Suprapubic skin (tissue), 4 donors: ENCODE data around the gene EHF. TPM values are rescaled to one million over a fixed set of nuclear protein-coding genes. Genes with fewer than 3 reads are reported as not detected.
A peak's percentile ranks its signal among the peaks of the same experiment; 100 is the strongest.

Source experiments
- DNase-seq, 2 donors: peaks; one replicate each; pipeline ENCODE4 v3.0.0-alpha.2; 2019; ENCODE audit warnings: low spot score in 2 of 2
- H3K27ac ChIP-seq: fragments of 200-600 bp; sonication (generic); one replicate; pipeline ENCODE4 v1.5.1; 2019
- H3K27me3 ChIP-seq: fragments of 200-600 bp; sonication (generic); one replicate; pipeline ENCODE4 v1.5.1; 2019
- H3K36me3 ChIP-seq: fragments of 200-600 bp; sonication (generic); one replicate; pipeline ENCODE4 v1.5.1; 2019
- H3K4me1 ChIP-seq: fragments of 200-600 bp; sonication (generic); one replicate; pipeline ENCODE4 v1.5.1; 2019
- H3K4me3 ChIP-seq: fragments of 200-600 bp; sonication (generic); one replicate; pipeline ENCODE4 v1.5.1; 2019; ENCODE audit warnings: mild to moderate bottlenecking
- H3K9me3 ChIP-seq: fragments of 200-600 bp; sonication (generic); one replicate; pipeline ENCODE4 v1.5.1; 2019
- EP300 ChIP-seq: sonication (generic); formaldehyde crosslinking; IDR thresholded peaks from one replicate; pipeline ENCODE4 v1.6.1; 2017; ENCODE audit warnings: antibody characterized with exemption
- POLR2A ChIP-seq, 2 donors: fragments of 450-650 bp; IDR thresholded peaks; one replicate each; pipeline ENCODE4 v1.6.1; 2017; ENCODE audit warnings: antibody characterized with exemption in 2 of 2, mild to moderate bottlenecking in 2 of 2, moderate library complexity in 2 of 2
- POLR2AphosphoS5 ChIP-seq, 3 donors: sonication (generic); formaldehyde crosslinking; IDR thresholded peaks; one replicate each; pipeline ENCODE4 v1.6.1; 2017; ENCODE audit warnings: antibody characterized with exemption in 3 of 3
- WGBS: methylation state at CpG from one replicate; pipeline ENCODE4 v1.1.5; 2018; 5-methylcytosine and 5-hydroxymethylcytosine counted together
- total RNA-seq, 4 donors: library from RNA; depleted of rRNA; stranded (reverse); fragments of >200 nt; gene quantifications; one replicate each; pipeline ENCODE4 v1.1.0, GENCODE V29; 2016
- TF ChIP-seq, protein P1 (sequence below), 2 donors: fragments of 200-600 bp in 1 of 2; fragments of 450-650 bp in 1 of 2; sonication (generic) in 1 of 2; IDR thresholded peaks; one replicate each; pipeline ENCODE4 v1.5.1; 2016 to 2019; ENCODE audit warnings: antibody characterized with exemption in 2 of 2, mild to moderate bottlenecking in 1 of 2, moderate library complexity in 1 of 2

Gene EHF
- total RNA-seq, 4 donors from 2014 or later = 99.2 to 138 (median 118) TPM

DNA sequence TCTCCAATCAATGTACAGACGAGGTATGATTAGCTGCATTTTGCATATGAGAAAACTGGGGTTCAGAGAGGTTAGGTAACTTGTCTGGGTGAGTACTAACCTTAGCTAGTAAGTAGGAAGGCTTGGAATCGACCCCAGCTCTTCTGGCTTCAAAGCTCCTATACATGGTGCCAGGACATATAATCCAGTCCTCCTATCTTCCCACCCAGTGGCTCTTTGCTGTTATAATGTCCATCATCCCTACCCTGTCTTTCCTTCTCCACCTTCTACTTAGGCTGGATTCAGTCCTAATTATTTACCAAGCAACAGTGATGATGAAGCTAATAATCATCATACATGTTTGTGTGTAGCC, 20.0 kb downstream of the EHF start:
- Histone ChIP-seq H3K4me1 (peaks cover 65% of the 10 kb centered on the region), H3K9me3 (no peaks in the 10 kb centered on the region), H3K27me3 (no peaks in the 10 kb centered on the region), H3K4me3 (no peak overlapping the region), H3K36me3 (no peaks in the 10 kb centered on the region), H3K27ac (peak overlapping the region; percentile 39)
- TF ChIP-seq EP300 = no peak
- TF ChIP-seq, protein P1, sequence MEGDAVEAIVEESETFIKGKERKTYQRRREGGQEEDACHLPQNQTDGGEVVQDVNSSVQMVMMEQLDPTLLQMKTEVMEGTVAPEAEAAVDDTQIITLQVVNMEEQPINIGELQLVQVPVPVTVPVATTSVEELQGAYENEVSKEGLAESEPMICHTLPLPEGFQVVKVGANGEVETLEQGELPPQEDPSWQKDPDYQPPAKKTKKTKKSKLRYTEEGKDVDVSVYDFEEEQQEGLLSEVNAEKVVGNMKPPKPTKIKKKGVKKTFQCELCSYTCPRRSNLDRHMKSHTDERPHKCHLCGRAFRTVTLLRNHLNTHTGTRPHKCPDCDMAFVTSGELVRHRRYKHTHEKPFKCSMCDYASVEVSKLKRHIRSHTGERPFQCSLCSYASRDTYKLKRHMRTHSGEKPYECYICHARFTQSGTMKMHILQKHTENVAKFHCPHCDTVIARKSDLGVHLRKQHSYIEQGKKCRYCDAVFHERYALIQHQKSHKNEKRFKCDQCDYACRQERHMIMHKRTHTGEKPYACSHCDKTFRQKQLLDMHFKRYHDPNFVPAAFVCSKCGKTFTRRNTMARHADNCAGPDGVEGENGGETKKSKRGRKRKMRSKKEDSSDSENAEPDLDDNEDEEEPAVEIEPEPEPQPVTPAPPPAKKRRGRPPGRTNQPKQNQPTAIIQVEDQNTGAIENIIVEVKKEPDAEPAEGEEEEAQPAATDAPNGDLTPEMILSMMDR (IDR thresholded peaks at IDR 0.05) = no peak
- no peak for TF ChIP-seq POLR2AphosphoS5 (IDR thresholded peaks at IDR 0.05)
- TF ChIP-seq POLR2A (IDR thresholded peaks at IDR 0.05) = no peak
- 58% methylated on average over 2 of the region's 2 CpGs for WGBS
- DNase-seq = no peak

- TF ChIP-seq, protein P1 (IDR thresholded peaks at IDR 0.05) = no peak
- TF ChIP-seq POLR2A (IDR thresholded peaks at IDR 0.05) = no peak
- TF ChIP-seq EP300 = no peak
- TF ChIP-seq POLR2AphosphoS5 (IDR thresholded peaks at IDR 0.05) = no peak
- DNase-seq = no peak
- no peaks in the 10 kb centered on the region for H3K36me3 ChIP-seq
- H3K4me1 ChIP-seq = peaks cover 70% of the 10 kb centered on the region
- H3K9me3 ChIP-seq = no peaks in the 10 kb centered on the region
- no peaks in the 10 kb centered on the region for H3K27me3 ChIP-seq
- H3K4me3 ChIP-seq = no peak overlapping the region
- H3K27ac ChIP-seq = peak overlapping the region; percentile 39
- WGBS = 38% methylated on average over 5 of the region's 5 CpGs
These were observed 20.6 kb downstream of the EHF start for GRCh38 chr11:34641456-34641855.

DNA sequence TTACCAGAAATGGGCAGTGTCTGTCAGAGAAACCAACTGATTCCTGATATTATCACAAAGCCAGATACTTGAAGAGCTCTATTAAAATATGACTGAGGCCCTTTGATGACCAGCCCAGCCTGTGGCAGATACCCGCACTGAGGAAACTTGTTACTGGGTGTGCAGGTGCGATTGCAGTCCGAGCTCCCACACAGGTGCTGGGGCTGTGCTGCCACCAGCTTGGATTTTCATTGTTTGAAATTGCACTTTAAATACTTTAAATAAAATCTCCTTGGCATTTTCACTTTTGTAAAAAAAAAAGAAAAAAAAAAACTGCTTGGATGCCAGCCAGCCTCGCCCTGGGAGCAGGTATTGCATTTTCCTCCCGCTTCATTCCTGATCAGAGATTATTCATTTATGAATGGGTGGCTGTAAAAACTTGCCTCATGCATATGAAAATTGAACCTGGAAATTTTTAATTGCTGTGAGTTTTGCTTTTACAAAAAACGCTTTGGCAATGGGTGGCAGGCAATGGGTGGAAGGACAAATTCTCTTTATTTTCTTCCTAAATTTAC, 21.2 kb downstream of the EHF start:
- H3K36me3 ChIP-seq = no peaks in the 10 kb centered on the region
- peak overlapping the region; percentile 48 for H3K27ac ChIP-seq
- peaks cover 74% of the 10 kb centered on the region for H3K4me1 ChIP-seq
- no peaks in the 10 kb centered on the region for H3K27me3 ChIP-seq
- no peaks in the 10 kb centered on the region for H3K9me3 ChIP-seq
- TF ChIP-seq POLR2A (IDR thresholded peaks at IDR 0.05) (no peak), POLR2AphosphoS5 (IDR thresholded peaks at IDR 0.05) (no peak), EP300 (no peak)
- no peak for DNase-seq
- WGBS = 47% methylated on average over 6 of the region's 6 CpGs
- no peak overlapping the region for H3K4me3 ChIP-seq

DNA sequence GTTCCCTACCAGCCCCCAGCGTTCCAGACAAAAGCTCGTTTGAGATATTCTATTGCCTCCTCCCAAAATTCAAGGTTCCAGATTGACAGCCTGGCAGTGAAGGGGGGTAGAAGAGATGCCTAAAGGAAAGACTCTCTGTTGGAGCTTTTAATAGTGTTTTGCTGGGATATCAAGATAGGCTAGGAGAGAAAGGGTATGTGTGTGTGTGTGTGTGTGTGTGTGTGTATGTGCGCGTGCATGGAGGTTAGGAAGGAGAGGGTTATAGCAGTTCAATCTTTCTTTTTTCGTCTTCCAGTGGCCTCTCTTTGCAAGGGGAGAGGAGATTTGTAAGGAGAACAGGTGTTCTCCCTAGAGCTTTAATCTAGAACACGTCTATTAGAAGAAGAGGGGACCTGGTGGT, 22.0 kb downstream of the EHF start:
- WGBS = 63% methylated on average over 6 of the region's 6 CpGs
- H3K27me3 ChIP-seq = no peaks in the 10 kb centered on the region
- no peaks in the 10 kb centered on the region for H3K9me3 ChIP-seq
- no peak overlapping the region for H3K4me3 ChIP-seq
- no peak for TF ChIP-seq EP300
- no peak for TF ChIP-seq POLR2AphosphoS5 (IDR thresholded peaks at IDR 0.05)
- TF ChIP-seq POLR2A (IDR thresholded peaks at IDR 0.05) = no peak
- TF ChIP-seq, protein P1 (IDR thresholded peaks at IDR 0.05) = no peak
- no peaks in the 10 kb centered on the region for H3K36me3 ChIP-seq
- no peak for DNase-seq
- H3K27ac ChIP-seq = peak overlapping the region; percentile 48
- peaks cover 73% of the 10 kb centered on the region for H3K4me1 ChIP-seq

DNA sequence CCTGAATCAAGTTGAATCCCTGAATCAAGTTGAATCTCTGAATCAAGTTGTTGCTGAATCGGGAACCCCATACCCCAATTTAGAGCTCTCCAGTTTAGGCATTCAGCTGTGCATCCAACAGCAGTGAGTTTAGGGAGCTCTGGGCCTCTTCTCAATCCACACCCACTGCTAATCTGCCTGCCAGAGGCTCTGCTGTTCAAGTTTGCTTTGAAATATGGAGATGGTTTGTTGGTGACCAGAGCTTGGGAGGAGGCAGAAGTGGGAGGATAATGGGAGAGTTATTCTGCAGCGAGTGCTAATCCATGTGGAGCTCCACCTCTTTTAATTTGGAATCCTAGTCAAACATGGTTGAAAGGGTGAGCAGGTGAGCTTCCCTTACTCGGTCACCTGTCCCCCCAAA, 22.4 kb downstream of the EHF start:
- Histone ChIP-seq H3K4me1 (peaks cover 71% of the 10 kb centered on the region), H3K27ac (peak overlapping the region; percentile 48), H3K4me3 (no peak overlapping the region), H3K9me3 (no peaks in the 10 kb centered on the region), H3K36me3 (no peaks in the 10 kb centered on the region), H3K27me3 (no peaks in the 10 kb centered on the region)
- no peak for TF ChIP-seq POLR2A (IDR thresholded peaks at IDR 0.05)
- 43% methylated on average over 3 of the region's 3 CpGs for WGBS
- no peak for DNase-seq

GRCh38 chr11:34643846-34644245, 23.0 kb downstream of the EHF start:
- TF ChIP-seq, protein P1 (IDR thresholded peaks at IDR 0.05) = no peak
- TF ChIP-seq POLR2AphosphoS5 (IDR thresholded peaks at IDR 0.05) = no peak
- TF ChIP-seq POLR2A (IDR thresholded peaks at IDR 0.05) = no peak
- TF ChIP-seq EP300 = no peak
- Histone ChIP-seq H3K27me3 (no peaks in the 10 kb centered on the region), H3K27ac (peak overlapping the region; percentile 34), H3K9me3 (no peaks in the 10 kb centered on the region), H3K4me1 (peaks cover 69% of the 10 kb centered on the region), H3K36me3 (no peaks in the 10 kb centered on the region), H3K4me3 (no peak overlapping the region)
- 57% methylated on average over 2 of the region's 2 CpGs for WGBS
- no peak for DNase-seq
